Vagina (tissue), 2 donors: ENCODE data around the gene FAM120B.

Experiments
- CTCF ChIP-seq, 3 experiments: fragments of 450-650 bp in 2 of 3; fragments of 200-600 bp in 1 of 3; sonication (generic) in 1 of 3; IDR thresholded peaks; one replicate each; pipeline ENCODE4 v1.5.1; 2017 to 2019; ENCODE audit warnings: antibody characterized with exemption in 3 of 3, mild to moderate bottlenecking in 2 of 3, moderate library complexity in 2 of 3
- POLR2A ChIP-seq, 2 donors: fragments of 450-650 bp; IDR thresholded peaks; one replicate each; pipeline ENCODE4 v1.6.1; 2017; ENCODE audit warnings: antibody characterized with exemption in 2 of 2, mild to moderate bottlenecking in 2 of 2, moderate library complexity in 2 of 2

- no peak for TF ChIP-seq CTCF (IDR thresholded peaks at IDR 0.05)
- TF ChIP-seq POLR2A (IDR thresholded peaks at IDR 0.05): no peak
Measured at GRCh38 chr6:170434117-170434820, 127.7 kb downstream of the FAM120B start.
